Stimulated activated CD4-positive, alpha-beta T cell treated with anti-CD3 and anti-CD28 coated beads, TNF-alpha, amount 100 ng/mL, for 4 hours (primary cell): ENCODE data around the gene KDM4B.

Experiments used
- DNase-seq, 3 experiments: peaks; one replicate each; pipeline ENCODE4 v3.0.0-alpha.2; 2020; ENCODE audit warnings: low read depth in 3 of 3

Gene KDM4B

GRCh38 chr19:5121266-5122120 lies 152.6 kb downstream of the KDM4B start:
- no peak for DNase-seq

GRCh38 chr19:5122121-5122400 lies 153.1 kb downstream of the KDM4B start:
- DNase-seq, result no peak

- DNase-seq, result no peak
Observed at GRCh38 chr19:5122671-5123409, 153.9 kb downstream of the KDM4B start.

- DNase-seq, result no peak
Observed at GRCh38 chr19:5123646-5124045, 154.7 kb downstream of the KDM4B start.

GRCh38 chr19:5124111-5124855 lies 155.4 kb downstream of the KDM4B start:
- no peak for DNase-seq

- no peak for DNase-seq
Observed at GRCh38 chr19:5125376-5125775, 156.5 kb downstream of the KDM4B start.

GRCh38 chr19:5125797-5126497 lies 157.0 kb downstream of the KDM4B start:
- no peak for DNase-seq

- DNase-seq, result no peak
Observed at GRCh38 chr19:5126498-5127223, 157.7 kb downstream of the KDM4B start.

GRCh38 chr19:5127717-5128116 lies 158.8 kb downstream of the KDM4B start:
- no peak for DNase-seq

GRCh38 chr19:5128251-5128935 lies 159.5 kb downstream of the KDM4B start:
- DNase-seq, result no peak

GRCh38 chr19:5128936-5129389 lies 160.1 kb downstream of the KDM4B start:
- no peak for DNase-seq

GRCh38 chr19:5129691-5130090 lies 160.8 kb downstream of the KDM4B start:
- no peak for DNase-seq

GRCh38 chr19:5130371-5131030 lies 161.6 kb downstream of the KDM4B start:
- no peak for DNase-seq

GRCh38 chr19:5131031-5131505 lies 162.2 kb downstream of the KDM4B start:
- no peak for DNase-seq

GRCh38 chr19:5131506-5132205 lies 162.7 kb downstream of the KDM4B start:
- DNase-seq, result no peak

- DNase-seq, result no peak
Observed at GRCh38 chr19:5132206-5132560, 163.3 kb downstream of the KDM4B start.

GRCh38 chr19:5132698-5133651 lies 164.1 kb downstream of the KDM4B start:
- no peak for DNase-seq

GRCh38 chr19:5133986-5134595 lies 165.2 kb downstream of the KDM4B start:
- DNase-seq, result no peak
